ENCODE data around the gene CACUL1. TPM values are rescaled to one million over a fixed set of nuclear protein-coding genes. Genes with fewer than 3 reads are reported as not detected.

CACUL1 gene
- total RNA-seq, 4 donors from 2014 or later: 13.1 to 29.1 (median 23.2) TPM

DNA sequence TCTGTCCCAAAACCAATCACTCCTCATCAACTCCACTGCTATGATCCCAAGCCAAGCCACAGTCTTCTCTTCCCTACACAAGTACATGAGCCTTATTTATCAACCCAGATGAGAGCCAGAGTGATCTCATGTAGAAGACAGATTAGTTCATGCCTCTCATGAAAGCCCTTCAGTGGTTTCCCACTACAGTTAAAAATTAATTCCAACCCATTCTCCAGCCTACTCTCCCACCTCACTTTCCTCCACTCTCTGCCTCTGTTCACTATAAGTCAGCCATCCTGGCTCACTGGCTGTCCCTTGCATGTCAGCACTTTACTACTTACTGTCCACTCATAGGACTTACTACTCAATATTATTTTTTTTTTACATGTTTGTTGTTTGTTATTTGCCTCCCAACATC, 67.3 kb downstream of the CACUL1 start:
- H3K4me1 ChIP-seq: no peaks in the 10 kb centered on the region
- TF ChIP-seq EP300 (IDR thresholded peaks at IDR 0.05; ENCODE audit: low read depth): no peak
- no peak for TF ChIP-seq POLR2A (IDR thresholded peaks at IDR 0.05)
- TF ChIP-seq, protein P1, sequence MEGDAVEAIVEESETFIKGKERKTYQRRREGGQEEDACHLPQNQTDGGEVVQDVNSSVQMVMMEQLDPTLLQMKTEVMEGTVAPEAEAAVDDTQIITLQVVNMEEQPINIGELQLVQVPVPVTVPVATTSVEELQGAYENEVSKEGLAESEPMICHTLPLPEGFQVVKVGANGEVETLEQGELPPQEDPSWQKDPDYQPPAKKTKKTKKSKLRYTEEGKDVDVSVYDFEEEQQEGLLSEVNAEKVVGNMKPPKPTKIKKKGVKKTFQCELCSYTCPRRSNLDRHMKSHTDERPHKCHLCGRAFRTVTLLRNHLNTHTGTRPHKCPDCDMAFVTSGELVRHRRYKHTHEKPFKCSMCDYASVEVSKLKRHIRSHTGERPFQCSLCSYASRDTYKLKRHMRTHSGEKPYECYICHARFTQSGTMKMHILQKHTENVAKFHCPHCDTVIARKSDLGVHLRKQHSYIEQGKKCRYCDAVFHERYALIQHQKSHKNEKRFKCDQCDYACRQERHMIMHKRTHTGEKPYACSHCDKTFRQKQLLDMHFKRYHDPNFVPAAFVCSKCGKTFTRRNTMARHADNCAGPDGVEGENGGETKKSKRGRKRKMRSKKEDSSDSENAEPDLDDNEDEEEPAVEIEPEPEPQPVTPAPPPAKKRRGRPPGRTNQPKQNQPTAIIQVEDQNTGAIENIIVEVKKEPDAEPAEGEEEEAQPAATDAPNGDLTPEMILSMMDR (IDR thresholded peaks at IDR 0.05): no peak
- no peak for TF ChIP-seq POLR2AphosphoS5 (IDR thresholded peaks at IDR 0.05)
- in situ Hi-C loops (cut with MboI; ENCODE audit: low pct_ligation_motif_present in 1 of 4, low pct_unique_long_range_greater_than_20kb in 1 of 4, low sequenced_read_pairs in 3 of 4) (no loop called here), intact Hi-C loops (cut with DNase I; ENCODE audit: low total_unique reads) (no loop called here)
- H3K27ac ChIP-seq: no peak overlapping the region
- no peak overlapping the region for H3K4me3 ChIP-seq
- peaks cover 0 to 25% (median 0%) of the 10 kb centered on the region in 4 donors for H3K36me3 ChIP-seq
- no peaks in the 10 kb centered on the region for H3K27me3 ChIP-seq
- DNase-seq: no peak
- H3K9me3 ChIP-seq: no peaks in the 10 kb centered on the region

DNA sequence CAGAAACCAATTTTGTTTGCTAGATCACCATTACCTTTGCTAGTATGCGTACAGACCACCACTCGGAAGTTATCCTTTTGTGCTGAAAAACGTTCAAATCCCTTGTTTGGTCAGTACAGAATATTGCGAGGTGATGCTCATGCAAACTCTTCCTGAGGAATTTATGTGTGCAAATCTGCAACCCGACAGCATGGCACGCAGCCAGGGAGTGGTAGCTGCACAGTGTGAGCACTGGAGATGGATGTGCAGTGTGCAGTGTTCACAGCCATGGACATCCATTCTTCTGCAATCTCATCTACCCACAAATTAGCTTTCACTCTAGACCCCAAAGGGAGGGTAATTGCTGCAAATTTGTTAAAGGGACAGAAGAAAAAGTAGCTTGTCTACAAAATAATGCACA, 72.2 kb downstream of the CACUL1 start:
- intact Hi-C loops (cut with DNase I; ENCODE audit: low total_unique reads): no loop called here
- Histone ChIP-seq H3K4me3 (no peak overlapping the region), H3K36me3 (peaks cover 0 to 27% (median 0%) of the 10 kb centered on the region in 4 donors), H3K27ac (no peak overlapping the region), H3K27me3 (no peaks in the 10 kb centered on the region), H3K4me1 (no peaks in the 10 kb centered on the region), H3K9me3 (no peaks in the 10 kb centered on the region)
- in situ Hi-C loops (cut with MboI; ENCODE audit: low pct_ligation_motif_present in 1 of 4, low pct_unique_long_range_greater_than_20kb in 1 of 4, low sequenced_read_pairs in 3 of 4): no loop called here
- 90 to 94% methylated on average over 4 to 6 of the region's 6 CpGs for WGBS, 2 donors (ENCODE audit: low coverage in 1 of 2)
- TF ChIP-seq, protein P1 (IDR thresholded peaks at IDR 0.05): no peak
- TF ChIP-seq POLR2A (IDR thresholded peaks at IDR 0.05) (no peak), POLR2AphosphoS5 (IDR thresholded peaks at IDR 0.05) (no peak), EP300 (IDR thresholded peaks at IDR 0.05; ENCODE audit: low read depth) (no peak)
- no peak for DNase-seq

DNA sequence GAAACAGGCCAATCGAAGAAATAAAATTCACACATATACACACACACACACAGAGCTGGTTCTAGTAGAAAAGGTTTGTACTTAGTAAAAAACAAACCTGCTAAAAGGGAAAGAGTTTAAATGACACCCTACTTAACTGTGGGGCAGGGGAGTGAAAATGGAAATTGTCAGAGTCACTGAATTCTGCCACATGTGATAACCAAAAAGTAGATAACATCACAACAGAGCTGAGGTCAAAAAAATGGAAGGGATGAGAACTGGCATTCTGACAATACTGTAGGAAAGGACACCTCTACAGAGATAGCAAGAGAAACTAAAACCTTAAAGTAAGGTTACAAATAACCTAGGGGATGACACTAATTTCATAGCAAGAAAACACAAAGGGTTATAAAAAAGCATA, 74.6 kb downstream of the CACUL1 start:
- Histone ChIP-seq H3K4me3 (no peak overlapping the region), H3K27ac (no peak overlapping the region), H3K4me1 (no peaks in the 10 kb centered on the region), H3K36me3 (peaks cover 0 to 18% (median 0%) of the 10 kb centered on the region in 4 donors), H3K9me3 (no peaks in the 10 kb centered on the region), H3K27me3 (no peaks in the 10 kb centered on the region)
- intact Hi-C loops (cut with DNase I; ENCODE audit: low total_unique reads) (no loop called here), in situ Hi-C loops (cut with MboI; ENCODE audit: low pct_ligation_motif_present in 1 of 4, low pct_unique_long_range_greater_than_20kb in 1 of 4, low sequenced_read_pairs in 3 of 4) (no loop called here)
- WGBS, 2 donors (ENCODE audit: low coverage in 1 of 2): 93 to 100% methylated on average over 1 of the region's 1 CpG
- DNase-seq: no peak
- TF ChIP-seq EP300 (IDR thresholded peaks at IDR 0.05; ENCODE audit: low read depth): no peak
- TF ChIP-seq, protein P1 (IDR thresholded peaks at IDR 0.05): no peak
- TF ChIP-seq POLR2AphosphoS5 (IDR thresholded peaks at IDR 0.05): no peak
- TF ChIP-seq POLR2A (IDR thresholded peaks at IDR 0.05): no peak

DNA sequence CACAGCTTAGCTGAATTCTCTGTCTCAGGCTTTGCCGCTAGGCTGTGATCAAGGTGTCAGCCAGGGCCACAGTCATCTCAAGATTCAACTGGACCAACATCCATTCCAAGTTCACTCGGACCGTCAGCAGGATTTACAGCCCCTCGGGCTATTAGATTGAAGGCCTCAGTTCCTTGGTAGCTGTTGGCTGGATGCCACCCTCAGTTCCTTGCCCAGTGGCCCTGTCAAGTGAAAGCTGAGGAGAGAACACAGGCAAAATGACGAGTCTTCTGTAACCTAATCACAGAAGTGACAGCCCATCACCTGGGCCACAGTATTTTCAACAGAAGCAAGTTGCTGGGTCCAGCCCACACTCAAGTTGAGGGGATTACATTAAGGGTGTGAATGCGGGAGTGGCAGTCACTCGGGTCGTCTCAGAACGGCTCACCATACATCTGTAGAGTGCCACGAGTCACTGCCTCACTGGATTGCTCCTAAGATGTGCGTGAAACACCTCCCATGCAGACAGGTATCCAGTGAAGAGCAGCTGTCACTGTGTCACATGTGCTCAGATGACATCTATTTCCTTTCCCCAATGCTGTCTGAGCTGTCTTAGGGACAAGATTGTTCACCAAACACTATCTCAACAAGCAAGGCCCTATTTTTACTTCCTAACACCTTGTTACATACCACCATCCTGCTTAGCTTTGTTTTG, 80.4 kb downstream of the CACUL1 start:
- in situ Hi-C loops (cut with MboI; ENCODE audit: low pct_ligation_motif_present in 1 of 4, low pct_unique_long_range_greater_than_20kb in 1 of 4, low sequenced_read_pairs in 3 of 4) (no loop called here), intact Hi-C loops (cut with DNase I; ENCODE audit: low total_unique reads) (no loop called here)
- Histone ChIP-seq H3K4me3 (no peak overlapping the region), H3K27me3 (no peaks in the 10 kb centered on the region), H3K27ac (no peak overlapping the region), H3K9me3 (no peaks in the 10 kb centered on the region), H3K36me3 (no peaks in the 10 kb centered on the region), H3K4me1 (peaks cover 0 to 6% (median 0%) of the 10 kb centered on the region in 4 donors)
- no peak for DNase-seq
- WGBS, 2 donors (ENCODE audit: low coverage in 1 of 2): 88% methylated on average over 11 of the region's 11 CpGs; no CpG with 5 or more reads in 1 of the 2 donors
- TF ChIP-seq POLR2AphosphoS5 (IDR thresholded peaks at IDR 0.05) (no peak), POLR2A (IDR thresholded peaks at IDR 0.05) (no peak), EP300 (IDR thresholded peaks at IDR 0.05; ENCODE audit: low read depth) (no peak)
- TF ChIP-seq, protein P1 (IDR thresholded peaks at IDR 0.05): no peak

Measured in transverse colon (tissue), 4 donors.